Prostate gland (tissue), 2 donors: ENCODE data around the gene NAV2.

Source experiments
- CTCF ChIP-seq, 4 experiments: fragments of 200-600 bp in 2 of 4; fragments of 450-650 bp in 2 of 4; sonication (generic) in 2 of 4; IDR thresholded peaks; 1 replicate in 3 of 4; 2 replicates in 1 of 4; pipeline ENCODE4 v1.5.1; 2016 to 2019; ENCODE audit warnings: antibody characterized with exemption in 4 of 4, mild to moderate bottlenecking in 2 of 4, moderate library complexity in 2 of 4
- POLR2A ChIP-seq: fragments of 450-650 bp; IDR thresholded peaks from one replicate; pipeline ENCODE4 v1.6.1; 2016; ENCODE audit warnings: antibody characterized with exemption, mild to moderate bottlenecking

GRCh38 chr11:20056109-20056949 is 343.7 kb downstream of the NAV2 start:
- no peak for TF ChIP-seq CTCF (IDR thresholded peaks at IDR 0.05)
- TF ChIP-seq POLR2A, result no peak
